Measurements from ENCODE around the gene MUC2.

MUC2 gene

DNA sequence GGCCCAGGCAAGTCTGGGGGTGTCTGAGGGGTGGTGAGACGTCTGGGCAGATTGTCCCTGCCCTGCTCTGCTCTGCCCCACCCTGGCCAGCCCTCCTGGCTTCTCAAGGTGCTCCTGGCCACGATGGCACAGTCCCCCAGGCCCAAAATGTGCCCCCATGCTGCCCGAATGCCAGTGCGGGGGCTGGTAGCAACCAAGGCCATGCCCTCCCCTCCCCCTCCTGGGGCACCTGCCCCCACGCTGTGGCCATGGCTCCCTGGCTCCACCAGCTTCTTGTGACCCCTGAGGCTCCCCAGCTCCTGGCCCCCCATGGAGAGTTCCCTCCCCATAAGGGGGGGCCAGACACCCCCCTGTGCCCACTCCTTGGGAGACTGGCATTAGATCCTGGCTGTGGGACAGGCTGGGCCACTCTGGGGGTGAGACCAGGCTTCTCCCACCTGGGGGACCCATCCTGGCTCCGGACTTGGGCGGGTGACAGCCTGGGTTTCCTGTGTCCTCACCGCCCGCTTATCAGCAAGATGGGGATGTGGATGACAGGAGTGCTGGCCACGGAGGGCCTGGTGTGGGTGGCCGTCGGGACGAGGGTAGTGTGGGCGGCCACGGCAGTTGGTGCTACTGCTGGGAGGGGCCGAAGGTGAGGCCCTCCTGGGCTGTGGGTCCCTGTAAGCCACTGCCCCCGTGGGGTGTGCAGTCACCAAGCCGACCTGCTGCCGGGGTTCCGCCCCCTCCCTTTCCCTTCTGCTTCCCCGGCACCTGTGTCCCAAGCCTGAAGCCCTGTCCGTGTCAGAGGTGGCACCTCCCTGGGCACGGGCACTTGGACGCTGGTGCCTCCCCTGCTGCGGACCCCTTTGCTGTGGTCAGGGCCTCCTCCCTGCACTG is 22.3 kb upstream of the MUC2 start:
- no peak for DNase-seq

DNA sequence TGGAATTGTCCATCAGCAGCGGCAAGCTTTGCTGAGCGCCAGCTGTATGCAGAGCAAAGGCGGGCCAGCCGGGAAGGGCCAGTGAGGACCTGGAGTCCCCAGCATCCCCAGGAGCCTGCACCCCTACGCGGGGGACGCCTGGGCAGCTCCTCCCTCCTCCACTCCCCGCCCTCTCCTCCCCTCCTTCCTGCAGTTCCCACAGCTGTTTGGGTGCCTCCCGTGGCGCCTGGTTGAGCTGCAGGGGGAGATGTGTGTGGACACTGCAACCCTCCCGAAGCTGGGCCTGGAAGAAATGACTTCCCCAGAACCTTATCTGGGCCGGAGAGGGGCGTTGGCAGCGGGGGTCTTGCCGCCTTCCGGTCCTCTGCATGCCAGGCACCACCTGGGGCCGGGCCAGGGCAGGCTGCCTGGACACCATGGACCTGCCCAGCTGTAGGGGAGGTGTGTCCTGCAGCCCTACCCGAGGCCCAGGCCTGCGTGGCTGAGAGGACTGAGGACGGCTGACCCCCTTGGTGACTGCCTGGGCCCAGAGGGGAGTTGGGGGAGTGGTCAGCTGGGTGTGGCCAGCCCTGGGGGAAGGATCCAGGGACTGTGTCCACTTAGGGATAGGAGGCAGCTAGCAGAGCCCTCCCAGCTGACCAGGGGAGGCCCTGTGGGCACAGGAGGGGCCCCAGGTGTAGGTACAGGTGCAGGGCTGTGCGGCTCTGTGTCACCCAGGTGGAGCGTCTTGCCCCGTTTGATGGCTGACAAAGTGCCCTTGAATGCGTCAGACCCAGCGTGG is 21.4 kb upstream of the MUC2 start:
- no peak for DNase-seq

DNA sequence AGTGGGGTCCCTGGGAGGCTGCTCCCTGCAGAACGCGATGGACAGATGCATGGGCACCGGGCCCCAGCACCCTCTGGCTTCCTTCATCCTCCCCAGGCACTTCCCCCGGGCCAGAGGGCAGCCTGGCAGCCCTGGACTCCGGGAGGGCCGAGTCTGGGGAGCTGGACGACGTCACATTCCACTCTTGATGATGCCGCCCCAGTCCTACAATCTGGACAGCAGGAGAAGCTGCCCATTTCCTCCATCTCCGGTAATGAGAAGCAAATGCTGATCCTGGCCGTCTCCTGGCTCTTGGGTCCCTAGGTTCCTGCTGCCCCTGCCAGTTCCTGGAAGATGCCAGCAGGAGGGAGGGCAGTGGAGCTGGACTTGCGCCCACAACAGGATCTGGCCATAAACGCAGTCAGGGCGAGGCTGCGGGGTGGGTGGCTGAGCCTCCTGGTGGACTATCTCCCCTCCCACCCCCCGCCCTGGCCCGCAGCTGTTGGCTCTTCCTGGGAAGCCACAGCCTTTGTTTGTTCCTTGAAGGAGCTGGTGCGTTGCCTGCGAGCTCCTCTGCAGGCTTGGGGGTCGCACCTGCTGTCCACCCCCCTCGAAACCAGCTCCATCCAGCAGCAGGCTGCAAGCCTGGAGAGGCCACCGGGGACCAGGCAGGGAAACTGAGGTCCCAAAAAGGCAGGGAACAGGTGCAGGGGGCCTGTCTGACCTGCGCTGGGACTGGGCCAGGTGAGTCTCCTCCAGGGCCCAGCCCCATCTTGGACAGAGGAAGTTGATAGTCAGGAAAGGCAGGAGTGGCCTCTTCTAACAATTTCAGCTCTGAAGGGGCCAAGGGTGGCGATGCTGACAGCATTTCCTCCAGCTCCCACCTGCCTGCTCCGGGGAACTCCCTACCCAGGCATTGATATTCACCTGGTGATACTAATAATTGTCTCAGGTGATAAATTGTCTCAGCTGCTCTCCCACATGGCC is 20.2 kb upstream of the MUC2 start:
- DNase-seq = no peak

DNA sequence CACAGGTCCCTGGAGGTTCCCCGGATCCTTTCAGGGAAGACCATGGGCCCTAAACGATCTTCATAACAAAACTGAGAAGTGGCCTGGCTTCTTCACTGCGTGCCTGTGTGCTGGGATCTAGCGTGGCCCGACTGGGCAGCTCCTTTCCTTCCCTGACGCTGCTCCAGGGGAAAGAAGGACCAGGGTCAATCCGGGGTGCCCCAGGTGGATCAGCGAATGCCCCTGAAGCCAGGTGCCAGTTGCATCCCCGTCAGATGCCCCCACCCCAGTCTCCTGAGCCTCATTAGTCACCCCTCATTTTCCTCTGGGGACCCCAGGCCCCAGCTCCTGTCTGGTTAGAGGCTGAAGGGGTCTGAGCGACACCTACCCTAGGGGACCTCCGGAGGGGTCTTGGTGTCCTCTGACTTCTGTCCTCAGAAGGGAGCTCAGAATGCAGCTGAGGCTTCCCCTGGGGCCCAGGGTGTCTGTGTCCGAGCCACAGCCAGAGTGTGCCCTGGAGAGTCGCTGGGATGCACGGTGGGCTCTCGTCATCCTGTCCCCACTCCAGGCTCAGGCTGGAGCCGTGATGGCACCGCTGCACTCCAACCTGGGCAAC is 19.5 kb upstream of the MUC2 start:
- DNase-seq = no peak

DNA sequence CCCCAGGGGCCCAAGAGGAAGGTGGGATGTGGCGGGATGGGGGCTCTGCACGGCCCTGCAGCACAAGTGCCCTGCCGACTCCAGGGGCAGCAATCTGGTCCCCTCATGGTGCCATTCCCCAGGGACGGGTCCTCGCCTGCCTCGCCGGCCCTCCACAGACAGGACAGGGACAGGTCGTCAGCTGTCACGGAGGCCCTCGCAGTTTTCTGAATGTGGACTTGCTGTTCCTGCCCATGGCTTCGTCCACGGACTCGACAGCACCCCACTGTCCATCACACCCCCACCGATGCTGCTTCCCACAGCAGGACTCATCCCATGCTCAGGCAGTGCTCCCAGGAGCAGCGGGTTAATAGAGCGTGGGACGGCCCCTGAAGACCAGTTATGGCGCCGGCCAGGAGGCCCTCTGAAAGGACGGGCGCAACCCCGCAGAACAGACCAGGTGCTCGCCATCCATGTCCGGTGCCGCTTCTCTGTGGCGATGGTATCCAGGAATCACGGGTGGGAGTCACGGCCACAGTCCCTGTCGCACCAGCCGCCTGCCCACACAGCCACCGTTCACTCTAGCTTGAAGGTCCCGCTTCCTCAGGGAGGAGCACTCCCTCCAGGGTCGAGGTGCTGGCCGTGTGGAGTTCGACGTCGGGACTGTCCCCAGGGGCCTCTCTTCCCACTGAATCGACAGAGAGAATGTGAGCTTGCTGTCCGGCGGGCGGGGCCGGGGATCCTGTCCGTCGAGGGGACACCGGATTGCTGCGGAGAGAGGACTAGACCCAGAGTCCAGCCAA is 18.5 kb upstream of the MUC2 start:
- DNase-seq = no peak

DNA sequence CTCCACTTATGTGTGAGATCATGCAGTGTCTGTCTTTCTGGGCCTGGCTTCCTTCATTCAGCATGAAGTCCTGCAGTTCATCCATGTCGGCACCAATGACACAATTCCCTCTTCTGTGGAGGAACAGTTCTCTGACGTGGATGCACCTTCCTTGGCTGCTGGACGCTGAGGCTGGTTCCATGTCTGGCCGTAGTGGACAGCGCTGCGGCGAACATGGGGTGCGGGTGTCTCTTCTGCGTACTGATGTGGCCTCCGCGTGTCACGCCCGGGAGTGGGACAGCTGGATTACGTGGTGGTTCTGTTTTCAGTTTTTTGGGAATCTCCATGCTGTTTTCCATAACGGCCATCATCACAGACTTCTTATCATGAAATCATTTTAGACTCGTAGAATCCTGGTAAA is 16.9 kb upstream of the MUC2 start:
- DNase-seq = no peak

DNA sequence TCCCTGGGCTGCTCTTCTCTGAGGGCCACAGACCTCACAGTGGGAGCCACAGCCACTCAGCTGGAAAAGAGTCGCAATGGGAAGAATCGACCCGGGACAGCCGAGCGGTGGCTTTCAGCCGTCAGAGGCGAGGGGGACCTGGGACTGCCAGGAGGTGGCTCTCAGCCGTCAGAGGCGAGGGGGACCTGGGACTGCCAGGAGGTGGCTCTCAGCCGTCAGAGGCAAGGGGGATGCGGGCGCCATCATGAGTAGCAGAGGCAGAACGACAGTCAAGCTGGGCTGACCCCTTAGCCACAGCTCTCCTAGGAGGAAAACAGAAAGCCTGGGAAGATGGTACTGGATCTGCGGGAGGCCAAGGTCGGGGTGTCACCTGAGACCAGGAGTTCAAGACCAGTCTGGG is 14.9 kb upstream of the MUC2 start:
- no peak for DNase-seq

DNA sequence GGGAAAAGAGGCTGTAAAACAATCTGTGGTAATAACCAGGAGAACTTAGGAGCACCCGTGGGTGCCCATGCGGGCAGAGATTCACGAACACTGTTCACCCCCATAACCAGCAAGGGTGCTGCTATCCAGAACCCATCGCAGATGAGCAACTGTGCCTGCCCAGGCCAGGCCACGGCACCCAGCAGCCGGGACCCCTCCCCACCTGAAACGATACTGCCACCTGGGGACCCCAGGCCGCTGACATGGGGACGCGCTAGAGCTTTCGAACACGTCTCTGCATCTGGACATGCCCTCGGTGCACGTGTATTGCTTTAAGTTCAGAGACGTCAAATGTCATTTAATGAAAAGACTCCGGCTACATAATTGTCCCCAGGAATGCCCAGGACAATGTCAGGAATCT is 14.3 kb upstream of the MUC2 start:
- no peak for DNase-seq

DNA sequence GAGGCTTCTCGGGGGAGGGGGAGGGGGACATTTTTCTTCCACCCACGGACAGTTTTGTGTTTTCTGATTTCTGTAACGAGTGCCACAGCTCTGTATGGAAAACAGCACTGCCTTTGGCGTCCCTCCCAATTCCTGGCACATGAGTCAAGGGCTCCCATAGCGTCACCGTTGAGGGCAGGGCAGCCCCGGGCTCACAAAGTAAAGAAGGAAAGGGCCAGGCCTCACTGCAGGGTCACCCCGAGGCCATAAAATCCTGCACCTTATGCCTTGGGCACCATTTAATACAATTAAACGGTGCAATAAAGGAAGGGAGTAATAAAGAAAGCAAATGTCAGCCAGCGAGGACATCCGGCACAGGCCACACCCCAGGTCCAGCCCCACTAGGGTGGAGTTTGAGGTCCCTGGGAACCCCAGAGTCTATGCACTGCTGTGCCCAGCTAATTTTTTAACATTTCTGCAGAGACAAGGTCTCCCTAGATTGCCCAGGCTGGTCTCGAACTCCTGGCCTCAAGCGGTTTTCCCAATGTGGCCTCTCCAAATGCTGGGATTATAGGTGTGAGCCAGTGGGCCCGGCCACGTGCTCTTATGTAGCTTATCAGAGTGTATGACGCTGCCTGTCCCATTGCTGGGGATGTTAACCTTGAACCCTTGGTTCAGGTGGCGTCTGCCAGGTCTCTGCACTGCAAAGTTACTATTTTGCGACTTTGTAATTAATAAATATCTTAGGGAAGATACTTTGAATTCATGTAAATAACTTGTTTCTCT is 13.6 kb upstream of the MUC2 start:
- no peak for DNase-seq

DNA sequence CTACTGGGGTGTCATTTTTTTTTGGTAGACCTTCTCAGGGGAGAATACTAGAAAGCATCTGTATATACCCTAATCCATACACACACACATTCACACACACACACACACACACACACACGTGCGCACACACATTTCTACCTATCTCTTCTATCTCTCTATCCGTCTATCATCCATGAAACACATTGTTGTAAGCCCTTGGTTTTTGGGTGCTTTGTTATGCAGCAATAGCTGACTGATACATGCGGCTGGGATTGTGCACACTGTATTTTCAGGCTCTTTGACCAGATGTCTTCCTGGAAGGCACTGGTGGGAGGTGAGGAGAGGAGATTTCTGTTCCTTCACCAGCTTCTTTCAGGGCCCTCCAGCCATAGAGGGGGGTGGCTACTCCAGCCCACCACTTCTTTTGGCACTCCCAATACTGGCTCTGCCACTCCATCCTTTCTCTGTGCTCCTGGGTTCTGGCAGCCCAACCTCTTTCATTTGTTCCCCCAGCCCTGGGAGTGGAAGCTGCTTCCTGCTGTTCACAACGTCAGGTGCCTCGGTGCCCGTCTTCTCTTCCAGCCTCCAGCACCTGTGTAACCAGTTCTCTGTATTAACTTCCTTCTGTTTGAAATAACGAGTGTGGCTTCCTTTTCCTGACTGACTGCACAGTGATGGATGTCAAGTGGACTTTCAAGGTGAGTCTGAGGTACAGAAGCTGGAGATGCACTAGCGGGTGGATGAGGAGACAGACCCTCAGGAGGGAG is 12.4 kb upstream of the MUC2 start:
- DNase-seq = no peak

DNA sequence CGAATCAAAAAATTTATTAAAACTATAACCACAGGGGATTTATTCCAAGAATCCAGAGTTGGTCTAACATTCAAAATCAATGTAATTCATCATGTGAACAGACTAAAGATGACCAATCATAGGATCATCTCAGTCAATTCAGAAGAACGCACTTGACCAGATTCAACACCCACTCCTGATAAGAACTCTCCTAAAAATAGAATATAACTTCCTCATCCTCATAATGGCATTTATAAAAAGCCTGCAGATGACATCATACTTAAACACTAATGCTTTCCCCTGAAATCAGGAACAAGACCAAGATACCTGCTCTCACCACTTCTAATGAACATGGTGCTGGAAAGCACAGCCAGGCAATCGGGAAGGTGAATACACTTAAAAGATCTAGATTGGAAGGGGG is 10.5 kb upstream of the MUC2 start:
- DNase-seq = no peak

DNA sequence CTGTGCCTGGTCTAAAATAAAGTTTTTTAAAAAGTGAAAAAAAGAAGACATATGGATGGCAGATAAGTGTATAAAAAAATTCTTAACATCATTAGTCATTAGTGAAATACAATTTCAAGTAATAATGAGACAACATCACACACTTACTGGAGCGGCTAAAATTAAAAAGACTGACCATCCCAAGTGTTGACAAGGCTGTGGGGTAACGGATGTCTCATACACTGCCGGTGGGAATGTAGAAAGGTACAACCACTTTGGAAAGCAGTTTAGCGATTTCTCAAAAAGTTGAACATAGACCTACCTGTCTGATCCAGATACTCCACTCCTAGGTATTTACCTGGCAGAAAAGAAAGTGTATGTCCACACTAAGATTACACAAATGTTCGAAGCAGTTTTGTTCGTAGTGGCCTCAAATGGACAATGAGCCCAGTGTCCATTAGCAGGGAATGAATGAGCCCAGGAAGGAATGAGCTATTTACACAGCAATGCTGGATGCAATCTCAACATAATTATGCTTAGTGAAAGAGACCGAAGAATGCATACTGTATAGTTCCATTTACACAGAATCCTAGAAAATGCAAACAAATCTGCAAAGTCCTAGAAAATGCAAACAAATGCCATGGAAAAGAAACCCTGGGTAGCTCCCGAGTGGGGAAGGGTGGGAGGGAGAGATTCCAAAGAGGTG is 6.7 kb upstream of the MUC2 start:
- DNase-seq = no peak

DNA sequence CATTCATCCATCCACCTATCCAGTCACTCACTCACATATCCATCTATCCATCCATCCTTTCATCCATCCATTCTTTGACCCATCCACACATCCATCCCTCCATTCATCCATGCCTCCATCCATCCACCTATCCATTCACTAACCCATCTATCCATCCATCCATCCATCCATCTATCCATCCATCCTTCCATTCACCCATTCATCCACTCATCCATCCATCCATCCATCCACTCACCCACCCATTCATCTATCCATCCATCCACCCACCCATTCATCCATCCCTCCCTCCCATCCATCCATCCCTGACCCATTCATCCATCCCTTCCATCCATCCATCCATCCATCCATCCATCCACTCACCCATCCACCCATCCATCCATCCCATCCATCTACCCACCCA is 4.9 kb upstream of the MUC2 start:
- no peak for DNase-seq

DNA sequence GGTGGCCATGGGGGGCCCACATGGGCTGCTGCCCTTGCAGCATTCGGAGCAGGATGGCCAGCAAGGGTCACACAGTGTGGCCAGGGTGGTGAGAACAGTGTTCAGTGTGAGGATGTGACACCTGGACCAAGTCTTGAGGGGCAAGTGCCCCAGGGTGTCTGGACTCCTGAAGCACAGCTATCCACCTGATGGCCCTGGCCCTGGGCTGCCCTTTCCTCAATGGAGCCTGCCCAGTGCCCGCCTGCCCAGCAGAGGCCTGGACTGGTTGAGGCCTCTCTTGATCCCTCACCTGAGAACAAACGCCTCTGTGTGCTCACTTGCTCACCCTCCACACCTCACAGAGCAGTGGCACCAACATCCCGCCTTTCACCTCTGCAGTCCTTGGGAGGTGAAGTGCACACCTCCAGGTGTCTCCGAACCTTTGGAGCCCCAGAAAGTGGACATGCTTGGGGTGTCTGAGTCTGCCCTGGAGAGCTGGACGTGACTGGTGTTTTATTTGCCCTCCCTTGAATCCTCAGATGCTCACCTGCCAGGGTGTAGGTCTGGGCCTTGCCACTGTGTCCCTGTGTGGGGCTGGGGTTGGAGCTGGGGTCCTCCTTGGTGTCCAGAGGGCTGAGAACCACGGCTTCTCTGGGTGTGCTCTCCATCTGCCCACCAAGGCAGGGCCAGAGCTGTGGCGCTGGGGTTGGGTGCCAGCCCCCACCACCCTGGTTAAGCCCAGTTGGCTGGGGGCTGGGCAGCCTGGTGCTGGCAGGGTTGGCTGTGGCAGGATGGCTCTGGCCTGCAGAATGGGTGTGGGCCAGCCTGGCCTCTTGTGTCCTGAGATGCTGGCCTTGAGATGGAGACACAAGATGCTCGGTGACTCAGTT is 3.8 kb upstream of the MUC2 start:
- no peak for DNase-seq

DNA sequence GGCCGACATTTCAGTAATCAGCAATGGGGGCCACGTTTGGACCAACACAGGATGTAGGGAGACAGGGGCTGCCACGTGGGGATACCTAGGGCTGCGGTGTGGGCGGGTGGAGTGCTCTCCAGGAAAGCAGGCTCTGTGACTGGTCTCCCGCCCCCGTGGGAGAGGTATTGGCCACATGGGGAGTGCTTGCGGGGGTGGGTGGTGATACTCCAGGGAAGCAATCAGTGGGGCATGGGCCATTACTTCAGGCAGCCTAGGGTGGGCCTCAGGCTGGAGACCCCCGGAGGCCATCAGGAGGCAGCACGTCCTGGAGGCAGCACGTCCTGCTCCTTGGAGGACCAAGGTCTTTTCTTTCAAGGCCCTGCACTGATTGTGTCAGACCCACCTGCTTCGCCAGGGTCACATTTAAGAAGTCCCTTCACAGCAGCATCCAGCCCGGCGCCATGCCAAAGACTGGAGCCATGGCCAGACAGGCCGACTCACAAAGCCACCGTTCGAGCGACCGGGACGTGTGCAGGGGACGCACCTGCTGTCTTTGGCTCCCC is 3.0 kb upstream of the MUC2 start:
- DNase-seq = no peak

DNA sequence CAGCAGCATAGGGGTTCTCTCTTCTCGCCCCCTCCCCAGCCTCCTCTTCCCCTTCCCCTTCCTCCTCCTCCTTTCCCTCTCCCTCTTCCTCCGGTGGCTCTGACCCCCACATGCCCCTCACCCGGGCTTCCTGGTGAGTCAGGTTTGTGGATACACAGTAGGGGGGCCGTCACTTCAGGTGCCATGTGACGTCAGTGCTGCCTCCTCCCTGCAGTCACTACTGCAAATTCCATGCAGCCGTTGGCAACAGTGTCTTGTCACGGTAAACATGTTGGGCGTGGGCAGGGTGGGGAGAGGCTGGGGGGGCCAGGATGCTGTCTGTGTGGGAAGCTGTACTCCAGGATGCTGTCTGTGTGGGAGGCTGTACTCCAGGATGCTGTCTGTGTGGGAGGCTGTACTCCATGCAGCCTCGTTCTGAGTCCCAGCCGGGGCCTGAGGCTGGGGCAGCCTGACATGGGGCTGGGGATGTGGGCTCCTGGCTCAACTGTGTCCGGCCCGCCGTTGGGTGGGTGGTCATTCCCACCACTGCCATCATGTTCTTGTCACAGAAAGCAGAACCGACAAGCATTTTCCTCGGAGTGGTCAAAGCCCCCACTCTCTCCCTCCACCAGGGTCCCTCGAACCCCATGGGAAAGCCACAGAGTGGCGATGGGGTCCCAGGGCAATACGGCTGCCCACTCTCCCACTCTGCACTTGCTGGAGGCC is 2.4 kb upstream of the MUC2 start:
- DNase-seq = no peak

DNA sequence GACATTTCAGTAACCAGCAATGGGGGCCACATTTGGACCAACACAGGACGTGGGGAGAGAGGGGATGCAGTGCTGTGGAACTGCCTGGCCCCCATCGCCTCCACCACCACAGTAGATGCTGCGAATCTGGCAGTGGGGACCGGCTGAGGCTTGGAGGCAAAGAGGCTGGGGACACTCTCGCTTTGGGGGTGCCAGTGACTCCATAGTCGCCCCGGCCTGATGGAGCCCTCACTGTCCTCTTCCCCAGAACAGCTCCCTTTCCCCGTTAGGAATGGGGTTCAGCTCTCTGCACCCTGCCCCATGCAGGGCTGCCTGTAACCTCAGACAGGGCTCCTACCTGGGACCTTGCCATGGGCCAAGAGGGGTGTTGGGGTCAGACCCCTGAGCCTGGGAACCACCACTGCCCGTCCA is 1.8 kb upstream of the MUC2 start:
- no peak for DNase-seq

DNA sequence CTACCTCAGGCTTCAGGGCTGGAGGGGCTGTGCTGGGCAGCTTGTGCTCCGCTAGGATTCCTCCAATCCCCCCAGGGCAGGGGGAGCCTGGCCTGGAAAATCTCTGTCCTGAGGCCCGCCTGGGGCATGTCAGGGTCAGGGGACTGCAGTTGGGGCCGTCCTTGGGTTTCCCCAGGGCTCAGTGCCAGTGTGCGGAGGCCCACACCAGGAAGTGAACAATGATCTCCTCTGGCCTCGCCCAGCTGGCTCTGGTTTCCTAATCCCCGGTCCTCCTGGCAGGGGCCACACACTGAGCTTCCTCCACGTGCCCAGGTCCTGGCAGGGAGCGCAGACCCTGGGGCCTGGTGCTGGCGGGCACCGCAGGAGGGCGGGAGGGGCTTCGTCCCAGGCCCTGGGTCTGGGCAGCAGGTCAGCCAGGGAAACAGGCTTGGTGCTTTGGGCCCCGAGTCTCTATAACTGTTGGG is 1.4 kb upstream of the MUC2 start:
- DNase-seq = no peak

Data from stimulated activated CD8-positive, alpha-beta memory T cell treated with anti-CD3 and anti-CD28 coated beads, Interleukin-4, amount 100 ng/mL, for 48 hours (primary cell).